ENCODE results near the gene AKAP9.
A peak's percentile ranks its signal among the peaks of the same experiment; 100 is the strongest.
"Not testable (repeated sequence)": the region's sequence is repeated elsewhere in the genome, so short reads cannot be mapped to it uniquely, and the experiment has no call there.

The AKAP9 gene

GRCh38 chr7:92071032-92071431, 130.4 kb downstream of the AKAP9 start:
- no peak for DNase-seq

GRCh38 chr7:92072121-92072520, 131.5 kb downstream of the AKAP9 start:
- DNase-seq = no peak

DNA sequence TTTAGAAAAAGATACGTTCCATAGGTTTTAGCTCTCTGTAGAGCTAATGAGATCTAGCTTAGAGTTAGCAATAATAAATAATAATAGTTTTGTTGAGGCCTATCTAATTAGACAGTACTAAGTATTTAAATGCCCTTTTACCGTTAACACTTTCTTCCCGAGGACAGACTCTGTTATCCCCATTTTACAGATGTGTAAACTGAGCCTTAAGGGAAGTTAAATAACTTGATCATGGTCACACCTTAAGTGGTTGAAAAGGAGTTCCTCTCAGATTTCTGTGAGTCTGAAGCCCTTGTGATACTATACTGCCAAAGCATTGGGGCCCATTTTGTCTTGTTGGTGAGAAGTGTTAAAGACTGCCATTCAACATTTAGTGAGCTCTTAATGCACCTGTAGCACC, 132.0 kb downstream of the AKAP9 start:
- no peak for DNase-seq

GRCh38 chr7:92075455-92076158, 134.9 kb downstream of the AKAP9 start:
- DNase-seq = no peak

DNA sequence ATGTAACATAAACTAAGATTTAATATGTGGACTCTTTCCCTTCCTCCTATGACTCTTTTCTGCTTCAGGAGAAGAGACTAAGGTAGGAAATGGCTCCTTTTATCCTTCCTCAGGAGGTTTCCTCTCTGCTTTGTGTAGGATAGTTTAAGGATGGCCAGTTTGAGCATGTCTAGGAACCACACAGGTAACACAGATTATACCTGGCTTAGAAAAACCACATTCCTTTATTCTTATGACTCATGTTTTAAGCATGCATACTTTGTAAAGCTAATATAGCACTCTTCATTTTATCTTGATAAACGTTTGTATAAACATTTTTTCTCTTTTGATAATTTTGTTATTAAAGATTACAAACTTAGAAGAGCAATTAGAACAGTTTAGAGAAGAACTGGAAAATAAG, 135.8 kb downstream of the AKAP9 start:
- DNase-seq = no peak

DNA sequence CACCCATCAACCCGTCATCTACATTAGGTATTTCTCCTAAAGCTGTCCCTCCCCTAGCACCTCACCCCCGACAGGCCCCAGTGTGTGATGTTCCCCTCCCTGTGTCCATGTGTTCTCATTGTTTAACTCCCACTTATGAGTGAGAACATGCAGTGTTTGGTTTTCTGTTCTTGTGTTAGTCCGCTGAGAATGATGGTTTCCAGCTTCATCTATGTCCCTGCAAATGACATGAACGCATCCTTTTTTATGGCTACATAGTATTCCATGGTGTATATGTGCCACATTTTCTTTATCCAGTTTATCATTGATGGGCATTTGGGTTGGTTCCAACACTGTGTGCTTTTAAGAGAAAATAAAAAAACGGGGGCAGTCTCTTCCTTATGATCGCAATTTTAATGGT, 143.3 kb downstream of the AKAP9 start:
- not testable (repeated sequence) for DNase-seq

GRCh38 chr7:92088266-92088665, 147.6 kb downstream of the AKAP9 start:
- DNase-seq = no peak

DNA sequence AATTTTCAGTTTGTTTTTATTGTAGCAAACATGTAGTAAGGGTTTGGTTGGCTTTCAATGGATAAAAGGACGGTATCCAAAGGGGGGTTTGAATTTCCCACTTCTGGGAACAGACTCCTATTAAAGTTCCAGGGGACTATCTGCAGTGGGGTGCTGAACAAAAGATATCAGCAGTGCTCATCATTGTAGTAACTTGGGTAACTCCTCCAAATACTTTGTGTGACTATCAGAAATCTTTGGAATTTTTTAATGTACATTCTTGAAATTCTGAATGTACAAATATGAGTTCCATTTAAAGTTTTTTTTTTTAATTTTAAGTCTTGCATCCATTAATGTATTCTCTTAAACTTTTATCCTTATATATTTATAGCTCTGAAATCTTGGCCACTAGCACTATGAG, 151.5 kb downstream of the AKAP9 start:
- DNase-seq = peak; percentile 33

- DNase-seq = no peak
Measured at GRCh38 chr7:92095380-92095779, 154.7 kb downstream of the AKAP9 start.

GRCh38 chr7:92100534-92100933, 159.9 kb downstream of the AKAP9 start:
- no peak for DNase-seq

DNA sequence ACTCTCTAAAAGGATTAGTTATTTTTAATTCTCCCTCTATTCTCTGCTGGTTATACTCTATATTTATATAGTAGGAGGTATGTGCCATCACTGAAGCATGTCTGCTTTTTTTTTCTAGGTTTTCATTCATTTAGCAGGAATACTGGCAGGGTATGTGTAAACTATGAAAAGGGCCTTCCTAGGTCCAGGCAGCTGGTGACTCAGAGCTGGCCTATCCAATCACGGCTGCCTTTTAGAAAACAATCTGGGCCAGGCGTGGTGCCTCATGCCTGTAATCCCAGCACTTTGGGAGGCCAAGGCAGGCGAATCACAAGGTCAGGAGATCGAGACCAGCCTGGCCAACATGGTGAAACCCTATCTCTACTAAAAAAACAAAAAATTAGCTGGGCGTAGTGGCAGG, 162.2 kb downstream of the AKAP9 start:
- DNase-seq = peak; percentile 16

DNA sequence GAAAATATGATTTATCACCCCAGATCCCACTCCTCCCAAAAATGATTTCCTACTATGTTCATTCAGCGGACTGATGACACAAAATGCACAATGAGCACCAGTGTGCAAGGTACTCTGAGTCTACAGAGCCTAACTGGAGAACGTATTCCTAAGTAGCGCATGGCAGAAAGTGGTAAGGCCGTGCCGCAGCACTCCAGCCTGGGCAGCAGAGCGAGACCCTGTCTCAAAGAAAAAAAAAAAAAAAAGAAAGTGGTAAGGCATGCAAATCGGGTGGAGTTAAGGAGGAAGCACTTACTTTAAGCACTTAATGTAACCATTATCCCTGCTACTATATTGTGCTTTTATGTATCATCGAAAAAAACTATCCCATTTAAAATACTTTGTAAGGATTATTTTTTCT, 168.2 kb downstream of the AKAP9 start:
- no peak for DNase-seq

GRCh38 chr7:92110857-92111256, 170.2 kb downstream of the AKAP9 start:
- no peak for DNase-seq

- DNase-seq = no peak
Measured at GRCh38 chr7:92115821-92116220, 175.2 kb downstream of the AKAP9 start.

DNA sequence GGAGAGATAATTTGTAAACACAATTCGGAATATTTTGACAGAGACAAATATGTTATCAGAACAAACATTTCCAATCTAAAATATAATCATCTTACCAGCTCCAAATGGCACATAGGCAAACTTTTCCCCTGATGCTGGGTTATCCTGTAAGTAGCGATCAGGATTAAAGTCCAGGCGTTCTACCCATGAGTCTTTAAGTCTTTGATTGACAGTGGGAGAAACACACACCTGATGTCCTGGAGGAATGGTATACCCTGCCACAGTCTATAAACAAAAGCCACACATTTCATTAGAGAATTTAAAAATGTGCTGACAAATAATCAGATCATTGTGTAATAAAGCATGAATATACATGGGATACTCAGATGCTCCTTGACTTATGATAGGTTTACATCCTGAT, 176.3 kb downstream of the AKAP9 start:
- no peak for DNase-seq

- no peak for DNase-seq
Measured at GRCh38 chr7:92119213-92119759, 178.6 kb downstream of the AKAP9 start.

DNA sequence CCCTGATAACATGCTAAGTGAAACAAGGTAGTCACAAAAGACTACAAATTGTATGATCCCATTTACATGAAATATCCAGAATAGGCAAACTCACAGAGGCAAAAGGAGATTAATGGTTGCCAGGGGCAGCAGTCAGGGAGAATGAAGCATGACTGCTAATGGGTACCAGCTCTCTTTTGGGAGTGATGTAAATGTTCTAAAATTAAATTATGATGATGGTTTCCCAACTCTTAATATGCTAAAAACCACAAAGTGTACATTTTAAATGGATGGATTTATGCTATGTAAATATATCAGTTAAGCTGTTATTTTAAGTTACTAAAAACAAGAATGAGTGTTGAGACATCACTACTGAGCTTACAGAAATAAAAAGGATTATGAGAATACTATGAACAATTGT, 181.0 kb downstream of the AKAP9 start:
- DNase-seq = peak; percentile 9

DNA sequence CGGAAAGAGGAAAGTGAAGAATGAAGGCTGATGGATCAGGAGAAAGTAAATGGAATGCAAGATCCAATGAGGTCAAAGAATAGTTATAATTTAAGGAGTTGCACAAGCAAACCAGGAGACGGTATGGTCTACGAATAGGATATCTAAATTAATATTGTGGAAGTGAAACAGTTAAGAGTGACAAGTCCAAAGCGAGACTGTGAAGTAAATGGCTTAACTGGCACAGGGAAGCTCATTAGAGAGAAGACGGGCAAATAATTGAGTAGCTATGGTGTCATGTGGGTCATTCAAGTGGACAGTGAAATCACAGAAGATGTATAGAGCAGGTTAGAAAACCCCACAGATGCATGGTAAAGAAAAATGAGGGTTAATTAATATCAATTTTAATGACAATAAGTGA, 190.4 kb downstream of the AKAP9 start:
- no peak for DNase-seq

GRCh38 chr7:92131764-92132330, 191.2 kb downstream of the AKAP9 start:
- no peak for DNase-seq

DNA sequence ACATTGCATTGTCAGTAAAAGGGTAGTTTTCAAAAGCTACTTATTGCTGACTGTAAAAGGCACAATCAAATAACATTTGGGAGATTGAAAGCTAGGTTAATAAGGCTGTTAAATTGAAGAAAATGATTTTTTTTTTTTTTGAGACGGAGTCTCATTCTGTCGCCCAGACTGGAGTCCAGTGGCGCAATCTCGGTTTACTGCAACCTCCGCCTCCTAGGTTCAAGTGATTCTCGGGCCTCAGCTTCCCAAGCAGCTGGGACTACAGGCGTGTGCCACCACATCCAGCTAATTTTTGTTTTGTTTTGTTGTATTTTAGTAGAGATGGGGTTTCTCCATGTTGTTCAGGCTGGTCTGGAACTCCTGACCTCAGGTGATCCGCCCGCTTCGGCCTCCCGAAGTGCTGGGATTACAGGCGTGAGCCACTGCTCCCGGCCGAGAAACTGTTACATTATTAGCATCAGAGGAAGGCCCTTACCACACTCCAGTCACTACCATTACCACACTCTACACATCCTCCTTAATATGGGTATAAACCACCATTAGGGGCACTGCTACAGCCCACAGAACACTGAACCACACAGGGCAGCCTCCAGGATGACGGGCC, 192.6 kb downstream of the AKAP9 start:
- no peak for DNase-seq

GRCh38 chr7:92133737-92134270, 193.1 kb downstream of the AKAP9 start:
- DNase-seq = peak; percentile 67

- DNase-seq = peak; percentile 94
Measured at GRCh38 chr7:92134271-92135051, 193.8 kb downstream of the AKAP9 start, which contains the start of gene CYP51A1. Gene CYP51A1 (minus strand): TSS chr7:92134477. CDS start chr7:92134364, 113 bp downstream.
